GM10266 (cell line): Measurements from ENCODE around the gene ZNF43.

Experiments used
- DNase-seq: peaks from one replicate; pipeline ENCODE4 v3.0.0; 2012; ENCODE audit errors: extremely low spot score
- CTCF ChIP-seq: IDR thresholded peaks from 2 replicates; pipeline ENCODE4 v1.5.1; 2012; ENCODE audit warnings: mild to moderate bottlenecking, low read depth; ENCODE audit not compliant: control insufficient read depth, insufficient read depth; ENCODE audit errors: missing control alignments

Gene ZNF43

GRCh38 chr19:21851596-21852345 is 15.8 kb upstream of the ZNF43 start:
- TF ChIP-seq CTCF = no peak
- peak; percentile 48 for DNase-seq

GRCh38 chr19:21850656-21851255 is 14.8 kb upstream of the ZNF43 start:
- no peak for DNase-seq
- TF ChIP-seq CTCF = no peak

- no peak for TF ChIP-seq CTCF
- DNase-seq = no peak
Measured at GRCh38 chr19:21848706-21849105, 12.7 kb upstream of the ZNF43 start.

GRCh38 chr19:21843081-21843480 is 7.1 kb upstream of the ZNF43 start:
- no peak for DNase-seq
- TF ChIP-seq CTCF = no peak

GRCh38 chr19:21841488-21842097 is 5.6 kb upstream of the ZNF43 start:
- no peak for DNase-seq
- no peak for TF ChIP-seq CTCF

GRCh38 chr19:21841081-21841480 is 5.1 kb upstream of the ZNF43 start:
- DNase-seq = no peak

More at GRCh38 chr19:21841081-21841480, 5.1 kb upstream of the ZNF43 start:
- no peak for TF ChIP-seq CTCF
